CD14-positive monocyte (primary cell): ENCODE measurements around the gene ZSWIM9. TPM values are rescaled to one million over a fixed set of nuclear protein-coding genes. Genes with fewer than 3 reads are reported as not detected.

Experiments used
- DNase-seq, 3 donors: peaks; one replicate each; pipeline ENCODE4 v3.0.0-alpha.2; 2011 to 2022
- H2AFZ ChIP-seq: 2 replicates; pipeline ENCODE4 v1.6.0; 2012; ENCODE audit warnings: mild to moderate bottlenecking, low read depth, low read length, inconsistent platforms; ENCODE audit not compliant: insufficient read depth, poor library complexity, severe bottlenecking
- H3K27ac ChIP-seq, 2 donors: 1 replicate in 1 of 2; 2 replicates in 1 of 2; pipeline ENCODE4 v1.5.1; 2012 to 2013; ENCODE audit warnings: low read length in 2 of 2, control low read depth in 1 of 2, inconsistent platforms in 1 of 2, low read depth in 1 of 2, mild to moderate bottlenecking in 1 of 2
- H3K27me3 ChIP-seq, 2 donors: one replicate each; pipeline versions ENCODE4 v1.6.0 to v1.6.1; 2011 to 2013; ENCODE audit warnings: low read length in 2 of 2; ENCODE audit not compliant: control insufficient read depth in 2 of 2, insufficient read depth in 2 of 2
- H3K36me3 ChIP-seq, 2 donors: replicated peaks in 1 of 2; 1 replicate in 1 of 2; 2 replicates in 1 of 2; pipeline versions ENCODE4 v1.5.1 to v1.6.1; 2012 to 2013; ENCODE audit warnings: low read length in 2 of 2, control low read depth in 1 of 2, inconsistent platforms in 1 of 2, mild to moderate bottlenecking in 1 of 2; ENCODE audit not compliant: insufficient read depth in 2 of 2, control insufficient read depth in 1 of 2
- H3K4me1 ChIP-seq, 2 donors: 1 replicate in 1 of 2; 2 replicates in 1 of 2; pipeline versions ENCODE4 v1.5.1 to v1.6.1; 2012 to 2013; ENCODE audit warnings: low read length in 2 of 2, control low read depth in 1 of 2, inconsistent platforms in 1 of 2, mild to moderate bottlenecking in 1 of 2, moderate library complexity in 1 of 2; ENCODE audit not compliant: insufficient read depth in 2 of 2, control insufficient read depth in 1 of 2
- H3K4me2 ChIP-seq: replicated peaks from 2 replicates; pipeline ENCODE3; 2012; ENCODE audit warnings: low read length, moderate library complexity, mild to moderate bottlenecking; ENCODE audit not compliant: poor library complexity, severe bottlenecking; ENCODE audit errors: extremely low read depth
- H3K4me3 ChIP-seq, 3 experiments: fragments of 200-600 bp in 1 of 3; sonication (generic) in 1 of 3; replicated peaks in 1 of 3; 1 replicate in 2 of 3; 2 replicates in 1 of 3; pipeline ENCODE4 v1.5.1; 2011 to 2013; ENCODE audit warnings: low read length in 3 of 3, mild to moderate bottlenecking in 3 of 3, control low read depth in 2 of 3, low read depth in 2 of 3, inconsistent platforms in 1 of 3, moderate library complexity in 1 of 3
- H3K79me2 ChIP-seq: 2 replicates; pipeline ENCODE4 v1.6.0; 2012; ENCODE audit warnings: mild to moderate bottlenecking, control low read depth, inconsistent platforms, low read length, moderate library complexity; ENCODE audit not compliant: insufficient read depth
- H3K9ac ChIP-seq: 2 replicates; pipeline ENCODE4 v1.6.0; 2017; ENCODE audit warnings: low read length, mild to moderate bottlenecking; ENCODE audit not compliant: insufficient read depth, poor library complexity, severe bottlenecking
- H3K9me3 ChIP-seq, 2 donors: replicated peaks in 1 of 2; 1 replicate in 1 of 2; 2 replicates in 1 of 2; pipeline versions ENCODE4 v1.5.1 to v1.6.1; 2012 to 2013; ENCODE audit warnings: low read length in 2 of 2, control low read depth in 1 of 2; ENCODE audit not compliant: control insufficient read depth in 1 of 2, insufficient read depth in 1 of 2
- H4K20me1 ChIP-seq: 2 replicates; pipeline ENCODE4 v1.6.0; 2012; ENCODE audit warnings: mild to moderate bottlenecking, low read length, control low read depth, moderate library complexity; ENCODE audit not compliant: insufficient read depth
- H3K27ac Mint-ChIP-seq, 7 donors: one replicate each; pipeline ENCODE4 v1.8.0; 2020; ENCODE audit warnings: mild to moderate bottlenecking in 7 of 7, mixed read lengths in 7 of 7, moderate library complexity in 6 of 7, inconsistent platforms in 2 of 7
- H3K27me3 Mint-ChIP-seq, 3 donors: one replicate each; pipeline ENCODE4 v1.8.0; 2021 to 2022; ENCODE audit warnings: low read depth in 3 of 3, mild to moderate bottlenecking in 3 of 3, mixed read lengths in 3 of 3, moderate library complexity in 3 of 3, inconsistent platforms in 1 of 3
- H3K36me3 Mint-ChIP-seq, 2 donors: one replicate each; pipeline ENCODE4 v1.8.0; 2020; ENCODE audit warnings: mixed read lengths in 2 of 2, inconsistent platforms in 1 of 2, mild to moderate bottlenecking in 1 of 2
- H3K4me1 Mint-ChIP-seq: one replicate; pipeline ENCODE4 v1.8.0; 2020; ENCODE audit warnings: mild to moderate bottlenecking, mixed read lengths
- H3K4me3 Mint-ChIP-seq, 2 donors: one replicate each; pipeline ENCODE4 v1.8.0; 2020; ENCODE audit warnings: mild to moderate bottlenecking in 2 of 2, mixed read lengths in 2 of 2, moderate library complexity in 1 of 2
- H3K9me3 Mint-ChIP-seq, 7 donors: one replicate each; pipeline ENCODE4 v1.8.0; 2020 to 2022; ENCODE audit warnings: mixed read lengths in 7 of 7, mild to moderate bottlenecking in 6 of 7, moderate library complexity in 6 of 7, inconsistent platforms in 2 of 7
- WGBS: methylation state at CpG from one replicate; pipeline ENCODE4 v1.1.5; 2013; ENCODE audit warnings: missing lambda C conversion rate; ENCODE audit not compliant: insufficient coverage; 5-methylcytosine and 5-hydroxymethylcytosine counted together
- intact Hi-C, 2 donors: fragments of 100-400 bp; cut with micrococcal nuclease; formaldehyde crosslinking; loops; one replicate each; pipeline versions ENCODE4 v1.15.0 to v1.15.1; 2023
- polyA plus RNA-seq, 3 donors: library from polyadenylated mRNA; depleted of rRNA in 1 of 3; unstranded in 2 of 3; stranded (reverse) in 1 of 3; fragments of 300-500 nt in 2 of 3; fragments of >200 nt in 1 of 3; fragmentation: Illumina TruSeq in 2 of 3; gene quantifications; 1 replicate in 2 of 3; 2 replicates in 1 of 3; pipeline ENCODE4 v1.2.3, GENCODE V29; 2012 to 2021
- TF ChIP-seq, protein P1 (sequence below): fragments of 200-600 bp; IDR thresholded peaks from one replicate; pipeline ENCODE4 v1.8.0; 2022; ENCODE audit warnings: antibody characterized with exemption, mild to moderate bottlenecking

The ZSWIM9 gene
- polyA plus RNA-seq, 3 donors, result 0.28 to 2.5 (median 0.97) TPM

DNA sequence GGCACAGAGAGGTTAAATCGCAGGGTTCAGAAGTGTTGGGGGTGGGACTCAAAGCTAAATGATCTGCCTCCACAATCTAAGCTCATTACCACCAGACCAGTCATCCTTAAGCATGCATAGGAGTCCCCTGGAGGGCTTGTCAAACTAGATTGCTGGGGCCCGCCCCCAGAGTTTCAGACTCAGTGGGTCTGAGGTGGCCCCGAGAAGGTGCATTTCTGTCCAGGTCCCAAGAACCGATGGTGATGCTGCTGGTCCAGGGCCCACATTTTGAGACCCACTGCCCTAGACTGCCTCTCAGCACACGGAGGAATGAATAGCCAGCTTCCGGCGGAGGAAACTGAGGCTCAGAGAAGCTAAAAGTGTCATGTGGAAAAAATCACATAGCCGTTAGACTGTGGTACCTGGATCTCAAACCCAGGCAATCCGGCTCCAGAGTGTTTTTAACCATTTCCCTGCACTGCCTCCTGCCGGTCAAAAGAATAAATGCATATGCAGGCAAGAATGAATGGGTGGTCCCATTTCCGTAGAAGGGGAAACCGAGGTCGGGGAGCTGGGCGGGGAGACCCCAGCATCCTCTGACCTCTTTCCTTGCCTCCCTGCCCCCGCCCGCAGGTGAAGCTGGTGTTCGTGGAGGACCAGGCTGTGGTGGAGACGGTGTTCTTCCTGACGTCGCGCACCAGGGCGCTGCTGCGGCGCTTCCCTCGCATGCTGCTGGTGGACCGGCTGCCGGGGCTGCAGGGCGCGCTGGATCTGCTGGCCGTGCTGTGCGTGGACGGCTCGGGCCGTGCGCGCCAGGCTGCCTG lies 23.8 kb downstream of the ZSWIM9 start:
- no peaks in the 10 kb centered on the region for H3K9me3 Mint-ChIP-seq
- H3K36me3 ChIP-seq, result peaks cover 0 to under 1% of the 10 kb centered on the region in 2 donors
- no peaks in the 10 kb centered on the region for H3K9me3 ChIP-seq
- H2AFZ ChIP-seq, result no peak overlapping the region
- 91% methylated on average over 34 of the region's 36 CpGs for WGBS
- peaks cover 4% of the 10 kb centered on the region in 2 donors for H3K36me3 Mint-ChIP-seq
- H3K9ac ChIP-seq, result no peak overlapping the region
- no peaks in the 10 kb centered on the region for H3K79me2 ChIP-seq
- peaks cover 0 to 7% of the 10 kb centered on the region in 2 donors for H3K27me3 ChIP-seq
- H3K4me1 ChIP-seq, result no peaks in the 10 kb centered on the region
- no peaks in the 10 kb centered on the region for H4K20me1 ChIP-seq
- no peak overlapping the region for H3K27ac Mint-ChIP-seq
- TF ChIP-seq, protein P1, sequence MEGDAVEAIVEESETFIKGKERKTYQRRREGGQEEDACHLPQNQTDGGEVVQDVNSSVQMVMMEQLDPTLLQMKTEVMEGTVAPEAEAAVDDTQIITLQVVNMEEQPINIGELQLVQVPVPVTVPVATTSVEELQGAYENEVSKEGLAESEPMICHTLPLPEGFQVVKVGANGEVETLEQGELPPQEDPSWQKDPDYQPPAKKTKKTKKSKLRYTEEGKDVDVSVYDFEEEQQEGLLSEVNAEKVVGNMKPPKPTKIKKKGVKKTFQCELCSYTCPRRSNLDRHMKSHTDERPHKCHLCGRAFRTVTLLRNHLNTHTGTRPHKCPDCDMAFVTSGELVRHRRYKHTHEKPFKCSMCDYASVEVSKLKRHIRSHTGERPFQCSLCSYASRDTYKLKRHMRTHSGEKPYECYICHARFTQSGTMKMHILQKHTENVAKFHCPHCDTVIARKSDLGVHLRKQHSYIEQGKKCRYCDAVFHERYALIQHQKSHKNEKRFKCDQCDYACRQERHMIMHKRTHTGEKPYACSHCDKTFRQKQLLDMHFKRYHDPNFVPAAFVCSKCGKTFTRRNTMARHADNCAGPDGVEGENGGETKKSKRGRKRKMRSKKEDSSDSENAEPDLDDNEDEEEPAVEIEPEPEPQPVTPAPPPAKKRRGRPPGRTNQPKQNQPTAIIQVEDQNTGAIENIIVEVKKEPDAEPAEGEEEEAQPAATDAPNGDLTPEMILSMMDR, result peak; percentile 69
- H3K4me1 Mint-ChIP-seq, result peaks cover 12% of the 10 kb centered on the region
- peaks cover 2 to 8% (median 7%) of the 10 kb centered on the region in 3 donors for H3K27me3 Mint-ChIP-seq
- H3K4me3 ChIP-seq, result no peak overlapping the region
- no peak overlapping the region for H3K27ac ChIP-seq
- H3K4me3 Mint-ChIP-seq, result no peak overlapping the region
- no peak overlapping the region for H3K4me2 ChIP-seq
- intact Hi-C loops, result no loop called here
- DNase-seq, result no peak

DNA sequence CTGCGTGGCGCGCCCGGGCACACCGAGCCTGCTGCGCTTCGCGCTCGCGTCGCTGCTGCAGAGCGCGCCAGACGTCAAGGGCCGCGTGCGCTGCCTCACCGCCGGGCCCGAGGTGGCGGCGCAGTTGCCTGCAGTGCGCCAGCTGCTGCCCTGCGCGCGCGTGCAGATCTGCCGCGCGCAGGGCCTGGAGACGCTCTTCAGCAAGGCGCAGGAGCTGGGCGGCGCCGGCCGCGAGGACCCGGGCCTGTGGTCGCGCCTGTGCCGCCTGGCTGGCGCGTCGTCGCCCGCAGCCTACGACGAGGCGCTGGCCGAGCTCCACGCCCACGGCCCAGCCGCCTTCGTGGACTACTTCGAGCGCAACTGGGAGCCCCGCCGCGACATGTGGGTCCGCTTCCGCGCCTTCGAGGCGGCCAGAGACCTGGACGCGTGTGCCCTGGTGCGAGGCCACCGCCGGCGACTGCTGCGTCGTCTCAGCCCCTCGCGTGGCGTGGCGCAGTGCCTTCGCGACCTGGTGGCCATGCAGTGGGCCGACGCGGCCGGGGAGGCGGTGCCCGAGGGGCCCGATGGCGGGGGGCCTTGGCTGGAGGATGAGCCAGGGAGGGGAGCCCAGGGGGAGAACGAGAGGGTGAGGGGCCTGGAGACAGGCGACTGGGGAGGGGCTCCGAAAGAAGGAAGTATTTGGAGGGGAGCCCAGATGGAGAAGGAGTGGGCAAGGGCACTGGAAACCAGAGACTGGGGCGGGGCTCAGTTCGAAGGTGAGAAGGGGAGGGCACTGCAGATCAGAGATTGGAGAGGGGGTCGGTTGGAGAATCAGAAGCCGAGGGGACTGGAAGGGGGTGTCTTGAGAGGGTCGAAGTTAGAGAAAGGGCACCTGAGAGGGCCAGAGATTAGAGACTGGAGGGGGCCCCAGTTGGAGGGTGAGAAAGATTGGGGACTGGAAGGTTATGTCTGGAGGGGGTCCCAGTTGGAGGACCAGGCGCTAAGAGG lies 24.7 kb downstream of the ZSWIM9 start:
- peak overlapping the region in 1 of 2 donors; percentile 33 for H3K4me3 Mint-ChIP-seq

More for the DNA sequence above, 24.7 kb downstream of the ZSWIM9 start:
- no peaks in the 10 kb centered on the region for H4K20me1 ChIP-seq
- no peak overlapping the region for H3K4me2 ChIP-seq
- no peak overlapping the region for H3K27ac ChIP-seq
- 90% methylated on average over 91 of the region's 95 CpGs for WGBS
- H3K9me3 ChIP-seq, result no peaks in the 10 kb centered on the region
- H3K36me3 ChIP-seq, result no peaks in the 10 kb centered on the region
- H3K4me3 ChIP-seq, result no peak overlapping the region
- H3K4me1 Mint-ChIP-seq, result peaks cover 12% of the 10 kb centered on the region
- no peak overlapping the region for H3K9ac ChIP-seq
- TF ChIP-seq, protein P1, result no peak
- H2AFZ ChIP-seq, result no peak overlapping the region
- no peak for DNase-seq
- peaks cover 0 to 7% of the 10 kb centered on the region in 2 donors for H3K27me3 ChIP-seq
- no peaks in the 10 kb centered on the region for H3K79me2 ChIP-seq
- peaks cover 3% of the 10 kb centered on the region in 2 donors for H3K36me3 Mint-ChIP-seq
- no peaks in the 10 kb centered on the region for H3K9me3 Mint-ChIP-seq
- no peaks in the 10 kb centered on the region for H3K4me1 ChIP-seq
- peaks cover 2 to 8% (median 7%) of the 10 kb centered on the region in 3 donors for H3K27me3 Mint-ChIP-seq
- intact Hi-C loops, result no loop called here
- H3K27ac Mint-ChIP-seq, result peak overlapping the region in 1 of 7 donors; percentile 46
